H9 (cell line): ENCODE data around the gene COL4A1. TPM values are rescaled to one million over a fixed set of nuclear protein-coding genes. Genes with fewer than 3 reads are reported as not detected.

Source experiments
- DNase-seq: peaks from one replicate; pipeline ENCODE4 v3.0.0-alpha.2; 2017
- H2AFZ ChIP-seq: one replicate; pipeline ENCODE4 v1.6.1; 2013; ENCODE audit warnings: mild to moderate bottlenecking, low read length, control low read depth, moderate library complexity
- H2AK5ac ChIP-seq: 2 replicates; pipeline ENCODE4 v1.6.1; 2013; ENCODE audit warnings: low read length, control low read depth, mixed read lengths; ENCODE audit not compliant: insufficient read length
- H2BK120ac ChIP-seq: one replicate; pipeline ENCODE4 v1.6.1; 2013; ENCODE audit warnings: low read depth, mild to moderate bottlenecking, low read length, control low read depth, inconsistent platforms; ENCODE audit not compliant: poor library complexity, severe bottlenecking
- H2BK12ac ChIP-seq: 2 replicates; pipeline ENCODE4 v1.6.1; 2013; ENCODE audit warnings: low read length, control low read depth, mixed read lengths, low read depth; ENCODE audit not compliant: insufficient read length
- H2BK15ac ChIP-seq: 2 replicates; pipeline ENCODE4 v1.6.1; 2013; ENCODE audit warnings: low read depth, low read length, control low read depth
- H2BK20ac ChIP-seq: one replicate; pipeline ENCODE4 v1.6.1; 2013; ENCODE audit warnings: low read depth, mild to moderate bottlenecking, low read length, control low read depth, inconsistent platforms; ENCODE audit not compliant: poor library complexity, severe bottlenecking
- H2BK5ac ChIP-seq: 2 replicates; pipeline ENCODE4 v1.6.1; 2013; ENCODE audit warnings: low read length, control low read depth, mixed read lengths; ENCODE audit not compliant: insufficient read length
- H3K14ac ChIP-seq: 2 replicates; pipeline ENCODE4 v1.6.1; 2013; ENCODE audit warnings: low read length, control low read depth; ENCODE audit not compliant: insufficient read depth
- H3K18ac ChIP-seq: 2 replicates; pipeline ENCODE4 v1.6.1; 2013; ENCODE audit warnings: low read depth, mild to moderate bottlenecking, mixed read lengths, low read length, control low read depth; ENCODE audit not compliant: insufficient read length
- H3K23ac ChIP-seq: 2 replicates; pipeline ENCODE4 v1.6.1; 2013; ENCODE audit warnings: low read length, control low read depth, mixed read lengths, low read depth; ENCODE audit not compliant: insufficient read length
- H3K23me2 ChIP-seq: 2 replicates; pipeline ENCODE4 v1.6.1; 2013; ENCODE audit warnings: low read depth, mild to moderate bottlenecking, mixed read lengths, low read length, control low read depth; ENCODE audit not compliant: insufficient read length, poor library complexity, severe bottlenecking
- H3K27ac ChIP-seq: 2 replicates; pipeline ENCODE4 v1.5.1; 2013; ENCODE audit warnings: low read length, control low read depth, mixed read lengths, low read depth; ENCODE audit not compliant: insufficient read length
- H3K27me3 ChIP-seq: 2 replicates; pipeline ENCODE4 v1.6.1; 2013; ENCODE audit warnings: low read length, control low read depth, inconsistent platforms; ENCODE audit not compliant: insufficient read depth
- H3K4ac ChIP-seq: 2 replicates; pipeline ENCODE4 v1.6.1; 2013; ENCODE audit warnings: low read depth, mild to moderate bottlenecking, control low read depth, inconsistent platforms, low read length, moderate library complexity
- H3K4me1 ChIP-seq: 2 replicates; pipeline ENCODE4 v1.6.1; 2013; ENCODE audit warnings: low read length, control low read depth, inconsistent platforms; ENCODE audit not compliant: insufficient read depth
- H3K4me2 ChIP-seq: 2 replicates; pipeline ENCODE4 v1.6.1; 2013; ENCODE audit warnings: low read length, control low read depth, mixed read lengths; ENCODE audit not compliant: insufficient read length, insufficient read depth
- H3K56ac ChIP-seq: 2 replicates; pipeline ENCODE4 v1.6.1; 2013; ENCODE audit warnings: low read depth, mild to moderate bottlenecking, mixed read lengths, low read length, control low read depth; ENCODE audit not compliant: insufficient read length
- H3K79me1 ChIP-seq: 2 replicates; pipeline ENCODE4 v1.6.1; 2013; ENCODE audit warnings: low read depth, mild to moderate bottlenecking, moderate library complexity, low read length, control low read depth, inconsistent platforms; ENCODE audit not compliant: insufficient read depth, poor library complexity, severe bottlenecking
- H3K79me2 ChIP-seq: 2 replicates; pipeline ENCODE4 v1.6.1; 2013; ENCODE audit warnings: low read length, control low read depth, inconsistent platforms; ENCODE audit not compliant: insufficient read depth
- H3K9ac ChIP-seq: 2 replicates; pipeline ENCODE4 v1.6.1; 2013; ENCODE audit warnings: low read length, control low read depth, mixed read lengths; ENCODE audit not compliant: insufficient read length; ENCODE audit errors: extremely low read depth
- H3K9me3 ChIP-seq: one replicate; pipeline ENCODE4 v1.6.1; 2013; ENCODE audit warnings: low read depth, low read length, inconsistent platforms; ENCODE audit not compliant: control insufficient read depth
- H3T11ph ChIP-seq: one replicate; pipeline ENCODE4 v1.6.1; 2013; ENCODE audit warnings: mild to moderate bottlenecking, low read length, control low read depth, inconsistent platforms
- H4K20me1 ChIP-seq: one replicate; pipeline ENCODE4 v1.6.1; 2013; ENCODE audit not compliant: control insufficient read depth, insufficient read length, insufficient read depth
- H4K5ac ChIP-seq: 2 replicates; pipeline ENCODE4 v1.6.1; 2013; ENCODE audit warnings: low read depth, mild to moderate bottlenecking, mixed read lengths, low read length, control low read depth; ENCODE audit not compliant: insufficient read length
- H4K8ac ChIP-seq: replicated peaks from 2 replicates; pipeline ENCODE4 v1.6.1; 2013; ENCODE audit warnings: low read length, control low read depth, mixed read lengths, low read depth; ENCODE audit not compliant: insufficient read length
- H4K91ac ChIP-seq: 2 replicates; pipeline ENCODE4 v1.6.1; 2013; ENCODE audit warnings: low read depth, mild to moderate bottlenecking, moderate library complexity, mixed read lengths, low read length, control low read depth; ENCODE audit not compliant: insufficient read length
- H3K27ac Mint-ChIP-seq, 3 experiments: 2 replicates in 2 of 3; 3 replicates in 1 of 3; pipeline ENCODE4 v1.8.0; 2020 to 2021; ENCODE audit warnings: mixed read lengths in 3 of 3, mild to moderate bottlenecking in 1 of 3, moderate library complexity in 1 of 3
- H3K27me3 Mint-ChIP-seq: 2 replicates; pipeline ENCODE4 v1.8.0; 2021; ENCODE audit warnings: low read depth, mild to moderate bottlenecking, moderate library complexity, mixed read lengths
- H3K36me3 Mint-ChIP-seq, 3 experiments: 2 replicates in 2 of 3; 3 replicates in 1 of 3; pipeline ENCODE4 v1.8.0; 2020 to 2021; ENCODE audit warnings: low read depth in 3 of 3, mixed read lengths in 3 of 3; ENCODE audit not compliant: insufficient read depth in 1 of 3
- H3K4me1 Mint-ChIP-seq, 2 experiments: 2 replicates each; pipeline ENCODE4 v1.8.0; 2020; ENCODE audit warnings: mixed read lengths in 2 of 2
- H3K4me3 Mint-ChIP-seq, 2 experiments: 2 replicates in 1 of 2; 3 replicates in 1 of 2; pipeline ENCODE4 v1.8.0; 2020 to 2021; ENCODE audit warnings: mild to moderate bottlenecking in 2 of 2, mixed read lengths in 2 of 2, moderate library complexity in 1 of 2
- H3K9me3 Mint-ChIP-seq, 2 experiments: 2 replicates in 1 of 2; 3 replicates in 1 of 2; pipeline ENCODE4 v1.8.0; 2020; ENCODE audit warnings: mild to moderate bottlenecking in 2 of 2, mixed read lengths in 2 of 2, moderate library complexity in 1 of 2
- whole genome bisulfite sequencing: extraction: QIAGEN DNeasy Blood & Tissue Kit; methylation state at CpG from one replicate; pipeline ENCODE4 v1.1.7; 2013; ENCODE audit warnings: missing lambda C conversion rate, low lambda C conversion rate, mixed read lengths; ENCODE audit not compliant: insufficient read length; ENCODE audit errors: extremely low coverage; 5-methylcytosine and 5-hydroxymethylcytosine counted together
- total RNA-seq: library from RNA; stranded (reverse); gene quantifications from 2 replicates; pipeline ENCODE4 v1.2.1, GENCODE V29; 2021
- TF ChIP-seq, protein P1 (sequence below): fragments of 200-600 bp; sonication (generic); conservative IDR thresholded peaks from 3 replicates; pipeline ENCODE4 v1.8.0; 2021; ENCODE audit warnings: antibody characterized with exemption, mild to moderate bottlenecking

The COL4A1 gene
- total RNA-seq, 1 experiment from 2014 or later, result 73.1 TPM

DNA sequence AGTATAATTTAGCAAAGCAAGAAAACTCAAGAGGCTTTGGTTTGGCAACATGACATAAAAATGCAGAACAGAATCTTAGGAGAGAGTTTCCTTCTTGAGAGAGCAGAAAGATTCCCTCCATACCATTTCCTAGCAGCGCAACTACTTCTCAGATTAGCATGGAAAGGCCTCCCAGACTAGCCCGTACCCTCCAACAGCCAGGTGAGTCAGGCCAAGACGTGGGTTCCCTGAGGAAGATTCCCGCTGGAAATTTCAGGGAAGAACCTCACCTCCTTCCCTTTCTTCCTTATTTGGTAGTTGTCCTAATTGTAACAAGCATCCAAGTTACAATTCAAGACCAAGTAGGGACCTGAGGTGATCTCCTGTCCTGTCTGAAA lies 12.4 kb upstream of the COL4A1 start:
- Mint-ChIP-seq H3K27me3 (no peaks in the 10 kb centered on the region), H3K36me3 (peaks cover 13 to 20% (median 18%) of the 10 kb centered on the region in 3 experiments), H3K4me1 (peaks cover 20 to 24% of the 10 kb centered on the region in 2 experiments), H3K4me3 (no peak overlapping the region), H3K27ac (peak overlapping the region in 1 of 3 experiments; percentile 25; a peak in 2 of 7 replicates), H3K9me3 (peaks cover 0 to 4% of the 10 kb centered on the region in 2 experiments; a peak in 2 of 5 replicates)
- TF ChIP-seq, protein P1, sequence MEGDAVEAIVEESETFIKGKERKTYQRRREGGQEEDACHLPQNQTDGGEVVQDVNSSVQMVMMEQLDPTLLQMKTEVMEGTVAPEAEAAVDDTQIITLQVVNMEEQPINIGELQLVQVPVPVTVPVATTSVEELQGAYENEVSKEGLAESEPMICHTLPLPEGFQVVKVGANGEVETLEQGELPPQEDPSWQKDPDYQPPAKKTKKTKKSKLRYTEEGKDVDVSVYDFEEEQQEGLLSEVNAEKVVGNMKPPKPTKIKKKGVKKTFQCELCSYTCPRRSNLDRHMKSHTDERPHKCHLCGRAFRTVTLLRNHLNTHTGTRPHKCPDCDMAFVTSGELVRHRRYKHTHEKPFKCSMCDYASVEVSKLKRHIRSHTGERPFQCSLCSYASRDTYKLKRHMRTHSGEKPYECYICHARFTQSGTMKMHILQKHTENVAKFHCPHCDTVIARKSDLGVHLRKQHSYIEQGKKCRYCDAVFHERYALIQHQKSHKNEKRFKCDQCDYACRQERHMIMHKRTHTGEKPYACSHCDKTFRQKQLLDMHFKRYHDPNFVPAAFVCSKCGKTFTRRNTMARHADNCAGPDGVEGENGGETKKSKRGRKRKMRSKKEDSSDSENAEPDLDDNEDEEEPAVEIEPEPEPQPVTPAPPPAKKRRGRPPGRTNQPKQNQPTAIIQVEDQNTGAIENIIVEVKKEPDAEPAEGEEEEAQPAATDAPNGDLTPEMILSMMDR, result no peak
- Histone ChIP-seq H3K14ac (no peak overlapping the region), H3K79me2 (peaks cover 4% of the 10 kb centered on the region; the same call in 1 of the 2 replicates), H3K23me2 (no peaks in the 10 kb centered on the region), H3K9ac (no peak overlapping the region), H3K27ac (no peak overlapping the region), H2AFZ (no peak overlapping the region), H3K4me1 (peaks cover 3% of the 10 kb centered on the region; the same call in 1 of the 2 replicates), H3K23ac (no peak overlapping the region), H2AK5ac (no peak overlapping the region), H4K8ac (no peak overlapping the region), H2BK120ac (no peak overlapping the region), H3K27me3 (no peaks in the 10 kb centered on the region), H4K91ac (no peak overlapping the region), H3K4me2 (no peak overlapping the region), H3K4ac (no peak overlapping the region), H4K5ac (no peak overlapping the region), H2BK5ac (no peak overlapping the region), H3K79me1 (no peaks in the 10 kb centered on the region), H3K9me3 (no peaks in the 10 kb centered on the region), H4K20me1 (no peaks in the 10 kb centered on the region), H3K56ac (no peak overlapping the region), H2BK20ac (no peak overlapping the region), H2BK15ac (no peak overlapping the region), H3K18ac (no peak overlapping the region), H2BK12ac (no peak overlapping the region), H3T11ph (no peak overlapping the region)
- WGBS, result no CpG with 5 or more reads among the region's 4 CpGs
- peak; percentile 29 for DNase-seq
